A375 (cell line): ENCODE measurements around the gene ZNF593OS. TPM values are rescaled to one million over a fixed set of nuclear protein-coding genes. Genes with fewer than 3 reads are reported as not detected.

Experiments used
- total RNA-seq: library from RNA; depleted of rRNA; stranded (reverse); fragments of >200 nt; shearing (Covaris generic); gene quantifications from 2 replicates; pipeline ENCODE4 v1.2.3, GENCODE V29; 2014; rRNA removed

The ZNF593OS gene
- total RNA-seq: 0.41 TPM in 1 of 2 replicates, not detected in the other

DNA sequence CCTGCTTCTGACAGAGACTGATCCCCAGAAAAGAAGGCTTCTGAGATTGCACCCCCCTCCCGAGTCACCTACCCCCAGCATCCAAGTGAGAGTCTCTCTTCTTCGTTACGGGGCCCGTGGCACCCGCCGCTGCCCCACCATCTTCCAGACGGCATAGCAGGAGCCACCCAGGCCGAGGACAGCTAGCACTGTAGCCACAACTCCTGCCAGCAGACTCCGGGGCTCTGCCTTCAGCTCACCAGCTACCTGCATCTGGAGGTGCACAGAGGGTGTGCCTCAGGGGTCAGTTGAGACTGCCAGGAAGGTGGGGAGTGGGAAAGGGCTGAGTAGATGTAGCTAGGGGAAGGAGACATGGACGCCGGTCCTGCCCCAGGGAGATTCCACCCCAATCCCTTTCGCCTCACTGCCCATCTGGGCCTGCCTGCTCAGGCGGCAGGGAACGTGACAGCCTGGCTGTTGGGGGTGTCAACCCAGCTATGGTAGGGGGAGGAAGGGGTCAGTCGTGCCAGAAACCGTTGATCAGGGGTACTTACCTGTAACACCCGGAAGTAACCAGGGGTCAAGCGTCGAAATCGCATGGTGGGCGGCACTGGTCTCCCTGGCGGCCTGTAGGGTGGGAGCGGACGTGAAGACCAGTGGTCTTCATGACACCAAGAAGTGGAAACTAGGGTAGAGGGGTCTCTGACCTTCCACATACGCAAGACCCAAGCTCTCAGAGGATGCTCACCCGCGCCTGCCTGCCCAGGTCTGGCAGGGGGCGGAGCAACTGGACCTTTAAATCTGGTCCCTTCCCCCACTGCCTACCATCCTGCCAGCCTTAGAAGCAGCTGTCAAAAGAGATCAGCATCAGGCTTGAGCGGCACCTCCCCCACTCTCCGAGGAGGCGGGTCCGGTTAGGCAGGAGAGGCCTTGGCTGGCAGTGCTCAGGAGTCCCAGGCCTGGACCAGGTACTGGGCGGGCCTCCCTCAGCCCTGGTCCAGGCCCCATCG, at the start of gene ZNF593OS:
TSS of gene ZNF593OS (minus strand) at position 749 of the 989 bp plus-strand sequence. CDS start at position 578, 171 bp downstream.

DNA sequence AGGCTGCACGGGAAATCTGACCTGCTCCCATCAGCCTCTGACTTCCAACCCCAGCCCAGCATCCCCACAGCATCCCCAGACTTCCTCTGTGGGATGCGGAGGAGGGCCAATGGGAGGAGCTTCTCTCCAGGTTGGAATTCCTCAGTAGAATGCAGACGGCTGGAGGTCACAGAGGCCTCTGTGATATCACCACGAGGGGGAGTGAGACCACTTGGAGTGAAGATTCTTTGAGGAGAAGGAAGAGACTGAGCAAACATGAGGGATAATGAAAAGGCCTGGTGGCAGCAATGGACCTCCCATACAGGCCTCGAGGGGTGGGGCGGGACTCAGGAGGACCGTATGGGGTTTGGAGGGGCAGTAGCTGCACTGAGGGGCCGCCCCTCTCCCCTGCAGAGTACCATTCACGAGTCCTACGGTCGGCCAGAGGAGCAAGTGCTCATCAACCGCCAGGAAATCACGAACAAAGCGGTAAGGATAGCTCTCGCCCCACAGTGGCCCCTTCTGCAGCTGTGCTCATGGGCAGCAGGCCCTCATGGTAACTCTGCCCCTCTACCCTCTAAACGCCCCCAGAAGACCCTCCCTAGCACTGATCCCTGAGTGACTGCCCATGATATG, 18.8 kb upstream of the ZNF593OS start, which contains the start of gene CATSPER4:
TSS of gene CATSPER4 (plus strand) at position 230 of the 615 bp plus-strand sequence. CDS start at position 256, 26 bp downstream.

DNA sequence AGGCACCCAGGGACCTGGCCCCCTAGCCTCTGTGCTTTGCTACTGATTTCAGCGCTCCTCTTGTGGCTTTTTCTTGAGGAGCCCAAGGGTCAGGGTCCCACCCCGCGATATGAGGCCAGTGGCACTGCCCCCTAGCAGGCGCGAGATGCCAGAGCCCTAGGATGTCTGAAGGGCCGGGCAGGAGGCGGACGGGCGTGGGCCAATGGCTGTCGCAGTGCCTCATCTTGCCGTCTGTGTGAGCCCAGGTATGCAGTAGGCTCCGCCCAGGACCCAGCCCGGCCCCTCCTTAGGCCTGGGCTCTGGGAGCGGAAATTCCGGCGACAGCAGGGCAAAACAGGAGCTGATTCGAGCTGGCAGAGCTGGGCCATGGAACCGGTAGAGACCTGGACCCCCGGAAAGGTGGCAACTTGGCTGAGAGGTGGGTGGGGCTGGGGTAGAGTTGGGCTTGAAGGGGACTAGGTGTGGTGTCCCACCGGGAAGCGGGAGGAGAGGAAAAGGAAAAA, 5.6 kb upstream of the ZNF593OS start, which contains the start of gene CNKSR1:
TSS of gene CNKSR1 (plus strand) at position 310 of the 503 bp plus-strand sequence. CDS start at position 367, 57 bp downstream.

DNA sequence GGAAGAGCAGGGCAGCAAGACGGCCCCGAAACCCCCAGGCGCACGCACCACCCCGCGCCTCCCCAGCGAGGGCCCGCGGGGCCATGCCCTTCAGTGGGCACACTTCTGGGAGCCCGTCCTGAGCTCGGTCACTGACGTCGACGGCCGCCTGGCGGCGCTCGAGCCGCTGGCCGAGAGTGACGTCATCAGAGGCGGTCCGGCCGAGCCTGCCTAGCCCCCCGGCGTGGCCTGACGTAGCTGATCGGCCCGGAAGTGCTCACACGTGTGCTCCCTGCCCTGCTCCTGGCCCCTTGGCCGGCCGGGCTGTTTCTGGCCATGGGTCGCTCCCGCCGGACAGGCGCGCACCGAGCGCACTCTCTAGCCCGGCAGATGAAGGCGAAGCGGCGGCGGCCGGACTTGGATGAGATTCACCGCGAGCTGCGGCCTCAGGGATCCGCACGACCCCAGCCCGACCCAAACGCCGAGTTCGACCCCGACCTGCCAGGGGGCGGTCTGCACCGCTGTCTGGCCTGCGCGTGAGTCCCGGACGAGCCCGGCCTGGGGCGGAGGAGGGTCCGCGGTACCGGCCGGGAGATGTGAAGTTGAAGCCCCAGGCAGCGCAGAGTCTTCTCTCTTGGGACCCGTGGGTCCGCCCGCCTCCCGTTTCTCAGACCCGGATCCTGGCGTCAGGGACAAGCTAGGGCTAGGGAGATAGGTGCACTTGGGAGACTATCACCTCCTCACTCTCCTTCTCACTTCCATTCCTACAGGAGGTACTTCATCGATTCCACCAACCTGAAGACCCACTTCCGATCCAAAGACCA, 1.8 kb downstream of the ZNF593OS start, which contains the start of gene ZNF593:
TSS of gene ZNF593 (plus strand) at position 240 of the 803 bp plus-strand sequence. CDS start at position 316, 76 bp downstream.

DNA sequence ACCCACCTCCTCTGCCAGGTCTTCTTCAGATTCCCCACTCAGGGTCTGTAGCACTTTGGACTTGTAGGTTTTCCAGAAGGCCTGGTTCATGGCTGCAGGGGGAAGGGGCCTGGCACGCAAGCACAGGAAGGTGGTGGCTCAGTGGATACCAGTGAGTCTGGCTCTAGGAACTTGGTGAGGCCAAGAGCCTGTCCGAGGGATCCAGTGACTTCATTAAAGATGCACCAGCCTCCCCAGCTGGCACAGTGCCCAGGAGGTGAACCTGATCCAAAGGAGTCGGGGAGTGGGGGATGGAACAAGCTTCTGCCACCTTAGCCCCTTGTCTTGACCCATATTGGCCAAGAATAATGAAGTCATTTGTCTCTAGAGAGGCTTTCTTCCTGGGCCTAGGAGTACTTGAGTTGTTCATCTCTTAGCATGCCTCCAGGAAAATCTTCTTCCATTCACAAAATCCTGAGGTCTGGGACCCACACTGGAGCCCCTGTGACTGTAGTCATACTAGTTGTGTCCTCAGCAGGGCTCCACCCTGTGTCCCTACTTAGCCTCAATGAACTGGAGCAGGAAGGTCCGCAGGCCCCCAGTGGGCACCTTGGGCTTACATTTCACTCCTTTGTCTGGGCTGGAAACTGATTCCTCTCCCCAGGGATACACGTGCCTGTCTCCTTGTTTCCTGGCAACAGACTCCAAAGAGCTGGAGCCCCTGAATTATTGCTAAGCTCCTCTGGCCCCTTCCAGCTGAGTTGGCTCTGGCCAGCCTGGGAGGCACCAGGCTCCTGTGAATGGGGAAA, 3.0 kb downstream of the ZNF593OS start, which contains the start of gene C1orf232:
TSS of gene C1orf232 (minus strand) at position 554 of the 788 bp plus-strand sequence. CDS start at position 90, 464 bp downstream.

DNA sequence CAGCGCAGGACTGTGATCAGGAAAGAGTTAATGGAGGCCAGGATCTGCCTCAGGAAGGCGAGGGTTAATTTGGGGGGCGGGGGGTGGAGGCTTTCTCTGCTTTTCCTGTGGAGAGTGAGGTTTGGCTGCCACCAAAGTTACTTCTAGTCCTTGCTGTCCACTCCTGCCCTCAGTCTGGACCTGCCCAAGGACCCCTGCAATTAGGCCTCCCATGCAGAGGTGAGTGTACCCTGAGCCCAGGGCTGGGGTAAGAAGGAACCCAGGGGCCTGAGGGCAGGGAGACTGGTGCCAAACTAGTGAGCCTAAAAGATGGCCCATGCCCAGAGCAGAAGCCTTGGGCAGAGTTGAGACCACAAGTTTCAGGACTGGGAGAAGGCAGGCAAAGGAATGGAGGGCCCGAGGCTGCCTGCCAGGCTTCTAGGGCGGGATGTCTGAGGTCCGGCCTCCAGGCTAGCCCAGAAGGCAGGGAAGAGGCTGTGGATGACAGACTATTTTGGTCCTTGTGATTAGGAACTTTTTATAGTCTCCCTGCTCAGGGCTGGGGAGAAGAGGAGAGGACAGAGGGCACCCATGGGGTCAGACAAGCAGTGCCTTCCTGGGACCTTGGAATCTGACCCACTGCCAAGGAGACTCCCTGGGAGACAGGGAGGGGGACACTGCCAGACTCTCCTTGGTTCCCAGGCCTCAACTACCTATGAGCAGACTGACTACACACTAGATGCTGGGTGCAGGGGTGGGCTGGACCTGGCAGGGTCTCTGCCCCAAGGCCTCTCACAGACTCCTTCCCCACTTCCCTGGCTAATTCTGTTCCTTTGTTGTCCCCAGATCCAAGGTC, 12.5 kb downstream of the ZNF593OS start, which contains the start of gene FAM110D:
TSS of gene FAM110D (plus strand) at position 172 of the 835 bp plus-strand sequence. CDS start 2,213 bp downstream, outside the sequence.

Other genes starting within 250 kb of the ZNF593OS start
- 9.5 and 9.9 TPM in 2 replicates for gene PAFAH2, start 173.8 kb downstream of the ZNF593OS start, total RNA-seq
- 12.3 and 17.5 TPM in 2 replicates for gene EXTL1, start 150.1 kb downstream of the ZNF593OS start, total RNA-seq
- not detected in 2 replicates for gene SLC30A2, start 125.7 kb downstream of the ZNF593OS start, total RNA-seq
- not detected in 2 replicates for gene TRIM63, start 104.2 kb downstream of the ZNF593OS start, total RNA-seq
- 4.8 and 5.0 TPM in 2 replicates for gene PDIK1L, start 60.0 kb downstream of the ZNF593OS start, total RNA-seq
- 0.03 TPM in 1 of 2 replicates, not detected in the other for gene FAM110D, start 12.8 kb downstream of the ZNF593OS start, total RNA-seq
- not detected in 2 replicates for gene C1orf232, start 2.9 kb downstream of the ZNF593OS start, total RNA-seq
- gene ZNF593, start 1.9 kb downstream of the ZNF593OS start, total RNA-seq: 69.6 and 124 TPM in 2 replicates
- gene CNKSR1, start 5.7 kb upstream of the ZNF593OS start, total RNA-seq: 0.98 and 1.8 TPM in 2 replicates
- gene CATSPER4, start 18.8 kb upstream of the ZNF593OS start, total RNA-seq: not detected in 2 replicates
- 24.5 and 25.3 TPM in 2 replicates for gene CEP85, start 62.4 kb upstream of the ZNF593OS start, total RNA-seq
- gene SH3BGRL3, start 108.3 kb upstream of the ZNF593OS start, total RNA-seq: 113 and 170 TPM in 2 replicates
- 13.4 and 16.9 TPM in 2 replicates for gene UBXN11, start 134.8 kb upstream of the ZNF593OS start, total RNA-seq
- 0.41 TPM in 1 of 2 replicates, not detected in the other for gene CD52, start 146.1 kb upstream of the ZNF593OS start, total RNA-seq
- gene CRYBG2, start 182.3 kb upstream of the ZNF593OS start, total RNA-seq: 0.03 TPM in 1 of 2 replicates, not detected in the other
- gene ZNF683, start 200.9 kb upstream of the ZNF593OS start, total RNA-seq: not detected in 2 replicates
- gene LIN28A, start 239.0 kb upstream of the ZNF593OS start, total RNA-seq: not detected in 2 replicates